GM18517 (cell line): ENCODE data around the gene LEMD2.

Source experiments
- ATAC-seq: cut with Tn5 transposase; IDR thresholded peaks from one replicate; pipeline ENCODE4 v1.9.1; 2021; ENCODE audit warnings: mild to moderate bottlenecking, moderate library complexity; ENCODE audit not compliant: unreplicated experiment

Gene LEMD2

DNA sequence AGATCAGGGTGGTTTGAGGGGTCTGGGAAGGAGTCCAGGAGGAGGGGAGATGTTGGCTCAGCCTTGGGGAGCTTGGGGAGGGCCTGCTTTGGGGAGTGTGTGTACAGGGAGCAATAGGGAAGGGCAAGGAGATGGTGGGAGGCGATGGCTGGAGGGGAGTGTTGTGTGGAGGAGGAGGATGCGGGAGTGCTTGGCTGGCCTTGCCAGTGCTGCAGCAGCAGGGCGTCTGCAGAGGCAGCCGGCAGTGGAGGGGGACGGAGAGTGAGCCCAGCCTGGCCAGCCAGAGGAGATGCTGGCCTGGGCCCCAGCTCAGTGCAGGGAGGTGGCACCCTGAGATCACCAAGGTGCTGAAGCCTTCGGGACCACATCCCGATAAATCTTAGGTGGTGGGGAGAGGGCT, 46.1 kb downstream of the LEMD2 start:
- no peak for ATAC-seq

DNA sequence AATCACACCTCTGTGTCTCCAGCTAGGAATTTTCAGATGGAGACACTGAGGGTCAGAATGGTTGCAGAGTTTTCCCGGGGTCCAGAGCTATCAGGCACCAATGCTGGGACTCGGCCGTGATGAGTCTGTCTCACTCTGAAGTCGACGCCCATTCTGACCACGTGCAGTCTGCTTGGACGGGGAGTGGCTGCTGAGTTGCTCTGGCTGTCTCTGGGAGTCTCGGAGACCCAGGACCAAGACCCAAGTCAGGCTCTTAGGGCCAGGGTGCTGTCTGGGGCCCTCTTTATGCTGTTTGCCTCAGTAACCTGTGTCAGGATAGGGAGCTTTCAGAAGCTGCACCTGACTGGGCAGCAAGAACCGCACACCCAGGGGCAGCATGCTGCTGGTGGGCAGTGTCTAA, 46.8 kb downstream of the LEMD2 start:
- ATAC-seq, result no peak

DNA sequence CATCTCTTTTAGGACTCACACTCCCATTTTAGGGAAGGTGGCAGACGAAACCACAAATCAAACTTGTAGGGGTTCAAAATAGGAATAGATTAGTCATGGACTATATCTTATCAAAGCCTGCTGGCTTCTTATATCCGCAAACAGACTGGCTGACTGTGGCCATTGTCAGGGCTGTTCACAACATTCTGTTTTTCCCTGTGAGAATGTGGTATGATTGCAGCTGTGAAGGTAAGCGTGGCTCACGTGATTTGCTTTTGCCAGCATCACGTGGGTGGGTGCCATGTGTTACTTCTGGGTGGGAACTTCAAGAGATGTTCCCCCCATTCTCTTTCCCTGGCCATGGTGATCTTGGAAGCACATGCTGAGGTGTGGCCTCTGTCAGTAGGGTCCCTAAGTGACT, 48.1 kb downstream of the LEMD2 start:
- ATAC-seq, result no peak

DNA sequence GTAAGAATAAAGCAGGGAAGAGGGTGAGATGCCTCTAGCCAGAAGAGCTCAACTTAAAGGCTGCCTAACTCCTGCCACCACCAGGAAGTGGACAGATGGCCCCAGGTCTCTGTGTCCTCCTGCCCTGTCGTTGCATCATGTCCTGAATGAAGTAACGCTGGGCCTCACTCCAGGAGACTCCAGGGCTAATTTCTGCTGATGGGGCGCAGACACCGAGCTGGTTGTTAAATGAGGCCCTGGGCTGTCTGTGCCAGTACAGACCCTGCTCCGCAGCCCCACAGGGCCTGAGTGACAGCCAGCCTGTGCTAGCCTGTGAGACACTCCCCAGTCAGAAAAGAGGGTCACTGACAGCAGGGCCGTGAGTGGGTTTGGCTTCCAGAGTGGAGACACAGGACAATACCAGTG, 48.7 kb downstream of the LEMD2 start:
- no peak for ATAC-seq

DNA sequence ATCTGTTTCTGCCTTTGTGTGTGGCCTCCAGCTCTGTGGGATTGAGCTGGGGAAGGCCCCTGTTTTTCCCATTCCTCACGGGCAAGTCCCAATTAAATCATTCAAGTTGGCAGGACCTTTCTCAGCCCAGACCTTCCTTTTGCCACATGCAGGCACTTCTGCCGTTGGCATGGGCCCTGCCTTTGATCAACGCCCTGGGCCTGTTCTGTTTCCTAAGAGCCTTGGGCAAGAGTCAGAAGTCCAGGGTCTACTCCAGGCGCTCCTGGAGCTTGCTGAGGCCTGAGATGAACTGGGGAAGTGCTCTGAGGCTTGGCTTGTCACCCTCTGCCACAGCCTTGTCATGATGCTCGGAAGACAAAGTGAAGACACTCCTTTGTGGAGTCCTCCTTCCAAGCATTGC, 49.4 kb downstream of the LEMD2 start:
- ATAC-seq, result no peak

DNA sequence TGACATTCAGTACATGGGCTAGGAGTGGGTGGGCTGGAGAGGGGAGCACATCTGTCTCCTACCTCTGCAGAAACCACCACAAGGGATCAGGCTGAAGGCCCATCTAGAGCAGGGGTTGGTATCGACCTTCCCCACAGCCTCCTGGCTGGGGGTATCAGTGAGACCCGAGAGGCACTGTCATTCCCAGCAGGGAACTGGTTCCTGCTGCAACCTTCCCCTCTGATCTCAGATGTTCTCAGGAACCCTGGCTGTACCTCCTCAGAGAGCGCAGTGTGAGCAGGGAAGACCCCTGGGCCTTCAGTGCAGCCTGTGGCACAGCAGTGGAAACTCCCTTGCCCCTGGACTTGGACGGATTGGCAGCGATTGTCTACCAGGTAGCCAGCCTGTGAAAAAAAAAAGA, 50.1 kb downstream of the LEMD2 start:
- no peak for ATAC-seq

DNA sequence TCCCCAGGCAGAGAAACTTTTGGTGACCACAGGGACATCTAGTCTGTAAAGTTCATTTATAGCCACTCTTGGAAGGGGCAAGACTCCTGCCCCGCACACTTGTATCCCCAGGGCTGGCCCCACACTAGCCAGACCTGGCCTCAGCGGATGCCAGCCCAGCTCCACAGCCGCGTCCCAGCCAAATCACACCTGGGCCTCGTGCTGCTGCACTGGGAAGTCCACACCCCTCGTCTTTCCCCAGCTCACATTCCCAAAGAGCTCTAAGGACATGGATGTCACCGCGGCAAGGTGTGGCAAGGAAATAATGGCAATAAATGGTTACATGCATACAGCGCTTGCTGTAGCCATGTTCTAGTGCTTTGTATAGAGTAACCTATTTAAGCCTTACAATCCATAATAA, 50.8 kb downstream of the LEMD2 start:
- ATAC-seq, result no peak

DNA sequence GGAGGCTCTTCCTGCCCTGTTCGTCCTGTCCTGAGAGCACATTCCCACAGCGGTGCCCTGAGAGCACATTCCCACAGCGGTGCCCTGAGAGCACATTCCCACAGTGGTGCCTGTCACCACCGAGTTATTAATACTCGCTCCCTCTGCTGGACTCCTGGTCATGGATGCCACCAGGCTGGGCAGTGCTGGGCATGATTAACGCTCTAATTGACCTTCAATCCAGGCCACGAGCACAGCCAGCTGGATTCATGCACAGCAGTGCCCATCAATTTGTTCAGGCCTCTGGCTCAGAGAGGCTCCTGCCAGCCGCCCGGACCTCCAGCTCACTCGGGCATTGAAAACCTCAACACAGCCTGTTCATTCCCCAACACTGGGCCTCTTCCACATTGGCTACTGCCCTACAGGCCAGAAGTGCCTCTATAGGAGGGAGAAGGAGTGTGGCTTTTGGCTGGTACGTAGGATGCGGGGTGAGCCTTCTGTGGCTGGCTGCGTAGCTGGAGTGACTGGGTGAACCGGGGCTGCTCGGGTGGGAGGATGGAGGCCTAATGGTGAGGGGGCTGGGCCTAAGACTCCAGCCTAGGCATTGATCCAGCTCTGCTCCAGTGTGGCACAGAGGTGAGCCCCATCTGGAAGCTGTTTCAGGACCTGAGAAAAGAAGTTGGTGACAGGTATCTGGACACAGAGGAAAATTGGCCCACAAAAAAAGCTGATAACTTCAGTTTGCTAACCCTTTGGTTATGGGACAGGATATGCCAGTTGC, 51.5 kb downstream of the LEMD2 start:
- ATAC-seq, result no peak

DNA sequence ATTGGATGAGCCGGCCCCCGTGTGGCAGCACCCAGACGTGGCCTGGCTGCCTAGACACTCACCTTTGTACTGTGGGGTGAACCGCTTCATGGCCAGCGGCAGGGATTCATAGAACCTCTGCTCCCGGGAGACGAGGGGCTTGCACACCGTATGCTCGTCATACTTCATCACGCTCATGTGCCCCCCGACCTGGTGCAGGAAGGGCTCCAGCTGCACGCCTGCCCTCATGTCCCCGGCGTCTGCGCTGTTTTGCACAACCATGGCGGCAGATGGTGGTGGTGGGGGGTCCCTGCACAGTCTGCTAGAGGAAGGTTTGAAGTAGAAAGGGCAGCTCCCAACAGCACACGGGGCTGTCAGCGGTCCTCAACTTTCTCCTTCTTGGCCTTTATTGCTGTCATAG, 53.7 kb downstream of the LEMD2 start:
- ATAC-seq, result no peak

DNA sequence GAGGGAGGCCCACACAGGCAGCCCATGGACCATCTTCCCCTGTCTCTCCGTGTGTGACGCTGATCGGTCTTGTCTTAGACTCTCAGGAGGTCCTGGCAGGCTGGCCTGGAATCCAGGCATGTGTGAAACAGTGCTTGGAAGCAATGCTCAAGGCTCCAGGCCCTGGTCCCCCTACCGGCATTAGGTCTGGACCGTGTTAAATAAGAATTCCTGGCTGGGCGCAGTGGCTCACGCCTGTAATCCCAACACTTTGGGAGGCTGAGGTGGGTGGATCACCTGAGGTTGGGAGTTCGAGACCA, 55.3 kb downstream of the LEMD2 start:
- no peak for ATAC-seq

DNA sequence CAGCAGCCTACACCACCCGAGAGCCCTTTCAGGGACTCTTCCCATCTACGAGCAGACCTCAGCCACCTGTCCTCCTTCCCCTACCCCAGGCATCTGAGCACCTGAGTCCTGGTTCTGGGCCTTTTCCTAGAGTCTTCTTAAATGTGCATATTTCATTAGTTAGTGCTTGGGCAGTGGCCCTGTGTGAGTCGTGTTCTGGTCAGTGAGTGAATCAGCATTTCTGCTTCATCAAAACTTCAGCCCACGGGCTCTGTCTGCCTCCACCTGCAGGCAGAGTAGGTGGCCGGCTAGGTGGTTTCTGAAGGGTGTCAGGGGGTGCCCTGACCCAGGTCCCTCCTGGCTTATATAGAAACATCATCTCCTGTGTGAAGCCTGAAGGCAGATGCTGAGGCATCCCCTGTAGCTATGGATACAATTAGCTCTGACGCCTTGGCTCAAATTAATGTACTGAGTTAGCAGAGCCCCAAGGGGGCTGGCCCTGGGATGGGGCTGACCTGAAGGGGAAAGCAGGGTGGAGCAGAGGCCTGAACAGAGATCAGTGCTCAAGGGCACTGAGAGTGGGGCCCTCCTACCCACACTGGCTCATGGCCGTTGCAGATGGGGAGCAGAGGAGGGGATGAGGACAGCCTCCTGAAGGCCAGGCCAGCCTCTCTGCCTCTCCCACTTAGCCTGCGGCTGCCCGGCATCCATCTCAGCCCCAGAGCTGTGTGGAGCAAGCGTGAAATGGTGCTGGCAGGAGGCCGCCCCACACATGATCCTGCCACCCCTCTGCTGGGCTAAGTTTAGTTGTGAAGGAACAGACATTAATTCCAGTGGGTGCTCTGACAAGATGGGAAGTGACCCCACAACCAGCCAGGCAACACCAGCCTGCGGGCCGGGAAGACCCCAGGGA, 55.9 kb downstream of the LEMD2 start:
- no peak for ATAC-seq

DNA sequence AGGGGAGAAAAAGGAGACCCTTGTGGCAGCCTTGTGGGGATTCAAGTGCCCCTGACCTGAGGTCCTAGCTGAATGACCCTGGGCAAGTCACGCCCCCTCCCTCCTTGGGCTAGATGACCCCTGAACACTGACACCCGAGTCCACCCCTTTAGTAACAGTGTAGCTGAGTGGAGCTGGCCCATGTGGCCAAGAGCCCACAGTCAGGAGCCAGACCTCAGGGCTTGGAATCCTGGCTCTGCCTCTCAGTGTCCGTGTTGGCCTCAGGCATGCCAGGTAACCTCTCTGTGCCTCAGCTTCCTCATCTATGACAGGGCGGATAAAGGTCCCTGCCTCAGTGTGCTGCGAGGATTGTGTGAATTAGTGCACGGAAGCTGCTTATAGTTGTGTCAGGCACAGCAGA, 56.5 kb downstream of the LEMD2 start:
- no peak for ATAC-seq

DNA sequence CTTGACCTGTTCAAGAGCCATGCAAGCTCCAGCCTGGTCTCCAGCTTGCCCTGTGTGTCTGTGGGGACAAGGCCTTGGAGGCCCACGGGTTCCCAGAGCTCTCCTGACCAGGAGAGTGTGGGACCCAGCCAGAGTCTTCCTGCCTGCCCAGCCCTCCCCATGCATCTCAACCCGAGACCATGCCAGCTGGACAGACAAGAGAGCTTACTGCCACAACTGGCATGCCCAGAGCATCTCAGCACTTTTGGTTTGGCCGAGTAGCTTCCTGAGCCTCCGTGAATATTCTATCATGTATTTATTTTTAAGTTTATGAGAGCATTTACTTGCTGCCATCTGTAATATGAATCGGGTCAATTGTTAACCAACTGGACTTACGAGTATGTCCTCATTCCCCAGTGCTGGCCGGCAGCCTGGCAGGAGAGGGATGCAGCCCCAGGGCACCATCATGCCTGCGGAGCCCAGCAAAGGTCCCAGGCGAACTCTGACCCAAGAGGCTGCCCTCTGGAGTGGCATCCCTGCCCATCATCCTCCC, 57.1 kb downstream of the LEMD2 start:
- no peak for ATAC-seq

DNA sequence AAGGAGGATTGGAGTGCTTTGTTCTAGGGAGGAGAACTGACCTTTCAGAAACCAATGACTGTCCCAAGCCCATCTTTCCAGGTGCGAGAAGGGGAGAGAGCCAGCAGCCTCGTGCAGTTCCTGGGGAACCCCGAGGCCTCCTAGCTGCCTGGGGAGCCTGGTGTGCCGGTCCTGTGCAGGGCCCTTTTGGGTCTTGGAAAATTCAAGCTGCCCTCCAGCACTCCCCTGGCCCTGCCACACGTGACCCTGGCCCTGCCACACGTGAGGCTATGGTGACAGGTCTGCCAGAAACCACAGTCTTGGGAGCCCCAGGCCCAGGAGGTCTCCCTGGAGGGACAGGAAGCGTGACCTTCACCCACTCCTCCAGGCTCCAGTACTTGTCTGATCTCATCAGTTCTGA, 57.9 kb downstream of the LEMD2 start:
- no peak for ATAC-seq

DNA sequence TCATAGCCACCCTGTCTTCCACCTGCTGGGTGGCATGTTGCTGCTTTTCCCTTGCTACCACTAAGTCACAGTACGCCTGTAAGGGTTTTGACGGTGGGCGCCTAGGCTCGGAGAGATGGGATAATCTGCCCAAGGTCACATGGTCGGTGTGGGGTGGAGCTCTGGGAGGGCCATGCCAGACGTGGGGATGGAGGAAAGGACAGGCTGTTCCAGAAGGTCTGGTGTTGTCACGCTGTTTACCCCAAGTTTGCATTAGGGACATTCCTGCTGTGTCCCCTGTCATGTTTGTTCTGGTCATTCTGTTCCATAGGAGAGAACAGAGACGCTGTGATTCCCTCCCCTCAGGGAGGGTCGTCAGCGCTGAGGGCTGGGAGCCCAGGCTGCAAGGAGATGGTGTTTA, 58.3 kb downstream of the LEMD2 start:
- no peak for ATAC-seq

DNA sequence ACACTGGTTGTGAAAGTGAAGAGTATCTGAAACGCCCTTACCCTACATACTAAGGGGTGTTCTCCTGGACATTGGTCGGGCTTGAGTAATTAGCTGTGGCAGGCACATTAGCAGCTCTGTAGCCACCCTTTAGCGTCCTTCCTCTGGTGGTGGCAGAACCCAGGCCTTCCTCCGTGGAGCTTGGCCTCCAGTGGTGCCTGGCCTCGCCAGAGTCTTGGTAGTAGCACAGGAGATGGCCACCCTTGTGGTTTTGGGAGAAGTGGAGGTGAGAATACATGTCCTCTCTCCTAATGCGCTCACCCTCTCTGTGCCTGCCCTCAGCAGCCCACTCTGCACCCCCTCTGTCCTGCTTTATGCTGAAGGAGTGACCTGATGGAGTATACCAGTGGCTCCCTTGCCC, 59.9 kb downstream of the LEMD2 start:
- no peak for ATAC-seq

DNA sequence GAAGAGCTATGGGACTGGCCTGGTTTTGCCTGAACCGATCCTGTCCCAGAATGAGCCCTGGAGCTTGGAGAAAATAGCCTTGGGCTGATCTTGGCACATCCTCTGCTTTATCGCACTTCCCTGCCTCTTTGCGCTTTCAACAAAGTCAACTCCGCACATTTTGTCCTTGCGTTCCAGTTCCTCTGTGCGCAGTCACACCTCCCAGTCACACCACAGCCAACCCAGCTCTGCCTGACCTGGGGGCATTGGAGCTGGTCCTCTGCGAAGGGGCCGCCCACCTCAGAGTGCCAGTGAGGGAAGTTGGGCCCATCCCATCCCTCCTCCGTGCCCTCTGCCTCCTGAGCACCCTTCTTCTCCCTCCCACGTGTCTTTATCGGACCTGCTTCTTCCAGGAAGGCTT, 60.5 kb downstream of the LEMD2 start:
- no peak for ATAC-seq

DNA sequence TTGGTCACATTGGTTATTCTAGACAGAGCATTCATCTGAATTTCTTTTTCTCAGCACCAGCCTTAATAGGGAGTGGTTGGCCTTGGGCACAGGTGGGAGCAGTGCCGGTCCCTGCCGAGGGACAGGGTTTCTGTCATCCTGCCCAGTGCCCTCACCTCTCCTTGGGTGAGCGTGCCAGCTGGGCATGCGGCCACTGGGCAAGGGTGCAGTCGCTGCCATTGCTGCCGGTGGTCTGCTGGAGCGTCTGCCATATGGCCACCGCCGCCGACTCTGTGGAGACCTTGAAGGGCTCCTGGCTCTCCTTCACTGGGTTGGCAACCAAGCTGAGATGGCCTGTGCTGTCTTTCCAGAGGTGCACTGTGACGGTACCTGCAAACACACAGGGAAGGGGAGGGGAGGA, 61.0 kb downstream of the LEMD2 start:
- no peak for ATAC-seq

DNA sequence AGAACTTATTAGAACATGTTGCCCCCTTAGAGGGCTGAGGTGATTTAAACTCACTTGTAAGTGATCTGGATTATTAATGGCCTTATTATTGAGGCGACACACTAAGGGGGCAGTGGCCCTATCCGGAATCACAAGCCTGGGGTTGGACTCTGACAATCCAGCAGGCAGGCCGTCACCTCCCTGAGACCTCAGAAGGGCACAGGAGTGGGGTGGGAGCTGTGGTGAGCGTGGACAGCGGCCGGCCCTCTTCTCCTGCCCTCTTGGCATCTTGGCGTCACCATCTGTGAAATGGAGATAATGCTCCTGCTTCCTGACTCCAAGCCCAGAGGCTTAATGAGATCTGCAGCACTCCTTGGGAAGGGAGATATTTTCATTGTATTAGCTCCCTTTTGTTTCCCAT, 61.8 kb downstream of the LEMD2 start:
- ATAC-seq, result no peak

DNA sequence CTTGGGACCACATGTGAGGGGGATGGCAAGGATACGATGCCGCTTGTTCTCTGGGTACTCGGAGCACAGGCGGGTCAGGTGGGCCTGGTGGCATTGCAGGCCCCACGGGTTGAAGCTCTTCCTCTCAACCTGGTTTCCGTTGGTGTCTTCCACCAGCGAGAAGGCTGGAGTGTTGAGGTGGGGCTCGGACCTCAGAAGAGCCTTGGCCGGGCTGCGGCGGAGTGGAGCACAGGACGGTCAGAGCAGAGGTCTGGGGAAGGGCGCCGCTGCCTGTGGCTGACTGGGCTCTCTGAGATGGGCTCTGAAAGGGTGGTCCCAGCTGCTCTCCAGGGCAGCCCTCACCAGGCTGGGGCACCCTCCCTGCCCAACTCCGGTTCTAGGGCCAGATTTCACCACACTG, 62.2 kb downstream of the LEMD2 start:
- no peak for ATAC-seq

DNA sequence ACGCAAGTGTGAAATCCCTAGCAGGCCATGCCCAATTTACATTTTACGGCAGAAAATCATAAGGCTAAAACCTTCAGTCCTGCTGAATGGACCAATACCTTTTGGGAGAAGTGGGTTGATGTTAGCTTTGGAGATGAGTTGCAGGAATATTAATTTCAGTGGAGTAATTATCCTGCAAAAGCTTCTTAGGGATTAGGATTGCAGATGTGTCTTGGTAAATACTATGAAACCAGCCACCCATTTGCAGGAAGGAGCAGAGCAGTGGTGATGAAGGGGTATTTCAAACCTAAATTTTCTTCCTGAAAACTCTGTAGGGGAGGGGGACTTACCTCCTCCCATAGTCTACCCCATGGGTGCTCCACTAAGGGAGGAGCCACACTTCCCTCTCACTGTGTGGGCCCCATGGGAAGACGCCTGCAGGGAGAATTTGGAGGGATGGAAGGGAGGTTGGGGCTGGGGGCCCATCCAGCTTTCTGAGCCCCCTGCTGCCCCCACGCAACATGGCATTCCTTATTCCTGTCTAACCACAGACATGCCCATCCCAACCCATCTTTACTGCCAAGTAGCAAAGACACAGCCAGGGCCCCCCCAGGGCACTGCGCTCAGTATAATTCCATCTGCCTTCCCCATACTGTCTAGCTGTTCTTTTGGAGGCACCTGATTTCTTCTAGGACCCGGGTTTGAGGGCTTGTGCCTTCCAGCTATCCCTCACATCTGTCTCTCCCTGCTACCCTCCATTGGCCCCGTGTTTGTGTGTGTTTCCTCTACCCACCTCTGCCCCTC, 62.8 kb downstream of the LEMD2 start:
- ATAC-seq, result no peak

DNA sequence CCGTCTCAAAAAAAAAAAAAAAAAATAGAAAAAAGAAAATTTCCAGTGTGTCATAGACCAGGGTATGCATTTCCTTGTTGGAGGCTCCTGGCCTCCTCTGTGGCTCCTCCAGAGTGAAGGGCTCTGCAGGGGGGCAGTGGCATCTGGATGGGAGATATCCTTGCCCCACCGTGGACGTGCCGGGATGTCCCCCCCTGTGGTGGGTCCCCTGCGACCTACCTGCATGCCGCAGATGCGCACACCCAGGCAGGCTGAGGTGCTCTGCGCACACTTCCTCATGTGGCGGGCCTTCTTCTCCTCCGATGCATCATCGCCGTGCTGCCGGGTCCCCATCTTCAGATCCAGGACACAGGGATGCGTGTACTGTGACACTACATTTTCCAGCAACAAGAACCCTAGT, 63.7 kb downstream of the LEMD2 start:
- no peak for ATAC-seq
